Cardiac fibroblast (primary cell): Measurements from ENCODE around the gene ZNF415.

Source experiments
- DNase-seq, 2 donors: peaks; one replicate each; pipeline versions ENCODE4 v3.0.0 to v3.0.0-alpha.2; 2010; ENCODE audit warnings: low read depth in 2 of 2
- H3K4me3 ChIP-seq, 2 donors: replicated peaks in 1 of 2; 1 replicate in 1 of 2; 2 replicates in 1 of 2; pipeline ENCODE4 v1.5.1; 2011; ENCODE audit warnings: low read depth in 2 of 2, low read length in 2 of 2, mild to moderate bottlenecking in 2 of 2, moderate library complexity in 1 of 2
- TF ChIP-seq, protein P1 (sequence below): IDR thresholded peaks from one replicate; pipeline ENCODE4 v1.5.1; 2011; ENCODE audit warnings: low read depth, mild to moderate bottlenecking, low read length, inconsistent platforms

ZNF415 gene

GRCh38 chr19:53057904-53058580, 74.7 kb downstream of the ZNF415 start:
- no peak for DNase-seq
- TF ChIP-seq, protein P1, sequence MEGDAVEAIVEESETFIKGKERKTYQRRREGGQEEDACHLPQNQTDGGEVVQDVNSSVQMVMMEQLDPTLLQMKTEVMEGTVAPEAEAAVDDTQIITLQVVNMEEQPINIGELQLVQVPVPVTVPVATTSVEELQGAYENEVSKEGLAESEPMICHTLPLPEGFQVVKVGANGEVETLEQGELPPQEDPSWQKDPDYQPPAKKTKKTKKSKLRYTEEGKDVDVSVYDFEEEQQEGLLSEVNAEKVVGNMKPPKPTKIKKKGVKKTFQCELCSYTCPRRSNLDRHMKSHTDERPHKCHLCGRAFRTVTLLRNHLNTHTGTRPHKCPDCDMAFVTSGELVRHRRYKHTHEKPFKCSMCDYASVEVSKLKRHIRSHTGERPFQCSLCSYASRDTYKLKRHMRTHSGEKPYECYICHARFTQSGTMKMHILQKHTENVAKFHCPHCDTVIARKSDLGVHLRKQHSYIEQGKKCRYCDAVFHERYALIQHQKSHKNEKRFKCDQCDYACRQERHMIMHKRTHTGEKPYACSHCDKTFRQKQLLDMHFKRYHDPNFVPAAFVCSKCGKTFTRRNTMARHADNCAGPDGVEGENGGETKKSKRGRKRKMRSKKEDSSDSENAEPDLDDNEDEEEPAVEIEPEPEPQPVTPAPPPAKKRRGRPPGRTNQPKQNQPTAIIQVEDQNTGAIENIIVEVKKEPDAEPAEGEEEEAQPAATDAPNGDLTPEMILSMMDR, result no peak
- H3K4me3 ChIP-seq, result peak overlapping the region in 1 of 2 donors; percentile 21
